HG03460 (cell line): Measurements from ENCODE around the gene GRHPR.
"Not testable (repeated sequence)": the region's sequence is repeated elsewhere in the genome, so short reads cannot be mapped to it uniquely, and the experiment has no call there.

ENCODE experiments used
- ATAC-seq: cut with Tn5 transposase; IDR thresholded peaks from one replicate; pipeline ENCODE4 v1.9.1; 2021; ENCODE audit not compliant: unreplicated experiment

The GRHPR gene

DNA sequence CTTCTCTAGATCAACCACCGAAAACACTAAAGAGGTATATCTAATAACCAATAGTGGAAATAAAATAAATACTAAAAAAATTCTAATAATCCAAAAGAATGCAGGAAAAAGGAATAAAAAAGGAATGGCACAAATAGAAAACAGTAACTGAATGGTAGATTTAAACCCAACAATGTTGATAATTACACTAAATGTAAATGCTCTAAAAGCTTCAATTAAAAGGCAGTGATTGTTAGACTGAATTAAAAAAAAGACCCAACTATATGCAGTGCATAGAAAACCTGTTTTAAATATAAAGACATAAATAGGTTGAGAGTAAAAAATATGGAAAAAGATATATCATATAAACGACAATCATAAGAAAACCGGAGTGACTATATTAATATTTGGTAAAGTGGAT lies 51.9 kb downstream of the GRHPR start:
- no peak for ATAC-seq

DNA sequence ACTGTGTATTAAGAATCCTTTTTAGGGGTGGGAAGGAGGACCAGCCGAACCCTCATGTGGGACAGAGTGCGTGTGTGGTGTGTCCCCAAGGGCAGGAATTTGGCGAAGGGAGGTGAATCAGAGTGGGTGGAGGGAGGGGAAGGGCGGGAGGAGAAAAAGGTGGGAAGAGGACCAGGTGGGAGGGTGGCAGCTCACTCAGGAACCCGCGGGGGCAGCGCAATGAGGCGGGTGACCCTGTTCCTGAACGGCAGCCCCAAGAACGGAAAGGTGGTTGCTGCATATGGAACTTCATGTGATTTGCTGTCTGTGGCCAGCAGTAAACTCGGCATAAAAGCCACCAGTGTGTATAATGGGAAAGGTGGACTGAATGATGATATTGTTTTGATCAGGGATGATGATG lies 54.4 kb downstream of the GRHPR start:
- no peak for ATAC-seq

DNA sequence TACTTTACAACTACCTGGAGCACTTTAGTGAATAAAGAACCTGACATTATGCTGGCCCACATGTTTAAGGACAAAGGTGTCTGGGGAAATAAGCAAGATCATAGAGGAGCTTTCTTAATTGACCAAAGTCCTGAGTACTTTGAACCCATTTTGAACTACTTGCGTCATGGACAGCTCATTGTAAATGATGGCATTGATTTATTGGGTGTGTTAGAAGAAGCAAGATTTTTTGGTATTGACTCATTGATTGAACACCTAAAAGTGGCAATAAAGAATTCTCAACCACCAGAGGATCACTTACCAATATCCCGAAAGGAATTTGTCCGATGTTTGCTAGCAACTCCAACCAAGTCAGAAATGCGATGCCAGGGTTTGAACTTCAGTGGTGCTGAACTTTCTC lies 54.9 kb downstream of the GRHPR start:
- not testable (repeated sequence) for ATAC-seq

DNA sequence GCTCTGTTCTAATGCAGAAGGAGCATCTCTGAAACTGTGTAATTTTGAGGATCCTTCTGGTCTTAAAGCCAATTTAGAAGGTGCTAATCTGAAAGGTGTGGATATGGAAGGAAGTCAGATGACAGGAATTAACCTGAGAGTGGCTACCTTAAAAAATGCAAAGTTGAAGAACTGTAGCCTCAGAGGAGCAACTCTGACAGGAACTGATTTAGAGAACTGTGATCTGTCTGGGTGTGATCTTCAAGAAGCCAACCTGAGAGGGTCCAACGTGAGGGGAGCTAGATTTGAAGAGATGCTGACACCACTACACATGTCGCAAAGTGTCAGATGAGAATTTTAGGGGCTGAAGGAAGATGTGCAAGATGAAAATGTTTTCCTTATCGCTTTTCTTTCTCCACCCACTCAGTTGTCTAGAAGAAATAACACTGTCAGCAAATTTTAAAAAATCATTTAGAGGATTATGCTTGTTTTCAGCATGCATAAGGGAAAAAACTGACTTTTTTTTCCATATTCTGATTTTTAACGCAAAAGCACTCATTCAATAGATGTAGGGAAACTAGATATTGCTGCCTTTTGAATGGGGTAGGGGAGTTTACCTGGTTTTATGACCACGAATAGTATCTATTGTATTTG lies 55.6 kb downstream of the GRHPR start:
- ATAC-seq: not testable (repeated sequence)

DNA sequence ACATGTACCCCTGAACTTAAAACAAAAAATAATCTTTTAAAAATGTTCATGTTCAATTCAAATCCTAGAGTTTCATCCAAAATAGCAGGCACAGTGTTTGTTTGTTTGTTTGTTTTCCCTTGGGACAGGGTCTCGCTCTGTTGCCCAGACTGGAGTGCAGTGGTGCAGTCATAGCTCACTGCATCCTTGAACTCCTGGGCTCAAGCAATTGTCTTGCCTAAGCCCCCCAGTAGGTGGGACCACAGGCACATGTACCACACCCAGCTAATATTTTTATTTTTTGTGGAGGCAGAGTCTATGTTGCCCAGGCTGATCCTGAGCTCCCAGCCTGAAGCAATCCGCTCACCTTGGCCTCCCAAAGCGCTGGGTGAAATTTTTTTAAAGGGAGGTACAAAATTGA lies 58.3 kb downstream of the GRHPR start:
- ATAC-seq: no peak

DNA sequence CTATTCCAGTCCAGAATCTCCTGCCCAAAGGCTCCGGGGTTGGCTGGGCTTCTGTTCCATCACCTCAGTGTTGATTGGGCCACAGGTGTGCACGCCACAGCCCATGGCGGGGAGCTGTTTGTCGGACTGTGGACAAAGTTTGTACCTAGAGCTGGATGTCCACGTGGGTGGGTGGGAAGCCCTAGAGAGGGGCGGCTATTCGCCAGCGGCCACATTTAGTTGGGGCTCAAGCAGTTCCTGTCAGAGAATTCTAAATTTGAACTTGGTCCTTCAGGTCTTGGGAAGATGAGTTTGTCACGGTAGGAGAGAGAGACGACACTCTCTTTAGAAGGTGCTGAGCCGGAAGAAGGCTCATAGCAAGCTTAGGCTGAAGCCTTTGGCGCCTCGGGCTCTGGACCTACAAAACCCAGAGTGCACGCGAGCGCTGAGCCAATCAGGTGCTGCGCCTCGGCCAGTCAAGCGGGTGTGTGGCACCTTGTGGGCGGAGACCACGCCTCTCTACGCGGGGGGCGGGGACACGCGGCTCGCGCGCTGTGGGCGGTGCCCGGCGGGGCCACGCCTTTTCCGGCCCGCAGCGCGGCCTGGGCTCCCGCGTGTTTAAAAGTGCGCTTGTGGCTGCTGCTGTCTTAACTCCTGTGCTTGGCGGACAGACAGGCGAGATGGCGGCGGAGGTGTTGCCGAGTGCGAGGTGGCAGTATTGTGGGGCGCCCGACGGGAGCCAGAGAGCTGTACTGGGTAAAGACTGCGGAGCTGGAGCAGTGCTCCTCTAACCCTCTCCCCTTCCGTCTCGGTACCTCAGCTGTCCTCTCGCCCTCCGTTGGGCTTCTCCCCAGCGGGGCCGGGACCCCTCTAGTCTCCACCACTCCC lies 63.1 kb downstream of the GRHPR start, which contains the start of gene POLR1E:
POLR1E (plus strand) TSS at position 560 of the 867 bp plus-strand sequence; CDS start at position 660, 100 bp downstream.
- ATAC-seq: peak; percentile 97

DNA sequence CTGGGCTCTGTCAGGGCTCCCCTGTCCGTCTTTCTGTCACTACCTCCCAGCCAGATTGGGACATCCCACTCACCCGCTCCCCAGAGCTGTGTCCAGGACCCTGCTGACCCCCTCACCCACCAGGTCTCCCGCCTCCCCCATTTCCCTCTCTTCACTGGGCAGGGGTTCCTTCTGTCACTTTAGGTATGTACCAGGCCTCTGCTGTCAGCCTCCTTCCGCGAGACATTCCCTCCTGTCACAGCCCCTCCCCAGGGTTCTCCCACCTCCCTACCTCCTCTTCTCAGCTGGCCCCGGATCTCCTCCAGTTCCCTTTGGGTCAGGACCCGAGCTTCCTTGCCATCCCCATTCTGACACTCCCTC lies 63.7 kb downstream of the GRHPR start:
- no peak for ATAC-seq
